ENCODE measurements around the gene PADI2. TPM values are rescaled to one million over a fixed set of nuclear protein-coding genes. Genes with fewer than 3 reads are reported as not detected.

Gene PADI2
- polyA plus RNA-seq, 2 donors, result 0.43 to 0.58 TPM

DNA sequence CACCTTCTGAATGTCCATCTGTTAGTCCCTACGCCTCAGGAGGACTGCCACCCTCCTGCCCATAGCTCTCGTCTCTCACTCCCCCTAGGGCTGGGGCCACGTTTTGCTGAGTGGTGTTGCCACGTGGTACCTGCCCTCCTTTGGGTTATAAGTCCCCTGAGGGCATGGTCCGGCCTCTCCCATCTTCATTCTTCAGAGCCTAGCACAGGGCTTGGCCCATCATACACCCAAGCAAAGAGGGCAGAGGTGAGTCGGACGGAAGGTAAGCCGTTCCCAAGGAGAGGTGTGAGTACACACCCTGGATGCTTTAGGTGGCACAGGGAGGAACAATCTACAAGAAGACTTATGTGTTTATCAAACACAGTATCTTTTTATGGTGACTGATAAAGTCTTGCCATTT, 10.9 kb downstream of the PADI2 start:
- Histone ChIP-seq H3K27me3 (ENCODE audit: control insufficient read depth in 1 of 2, insufficient read depth in 2 of 2, low read length in 2 of 2) (no peaks in the 10 kb centered on the region), H3K27ac (ENCODE audit: low read depth in 2 of 2, low read length in 1 of 2) (no peak overlapping the region), H3K4me1 (ENCODE audit: control insufficient read depth in 2 of 2, insufficient read depth in 2 of 2, low read length in 1 of 2) (peaks cover 0 to 4% of the 10 kb centered on the region in 2 donors), H3K9me3 (ENCODE audit: control insufficient read depth in 2 of 2, insufficient read depth in 1 of 2, low read depth in 1 of 2, low read length in 1 of 2) (no peaks in the 10 kb centered on the region), H3K4me3 (ENCODE audit: low read depth in 1 of 2, low read length in 2 of 2) (no peak overlapping the region), H3K36me3 (ENCODE audit: control insufficient read depth in 2 of 2, insufficient read depth in 2 of 2, low read length in 1 of 2) (no peaks in the 10 kb centered on the region)
- WGBS, 2 donors, result 49 to 53% methylated on average over 8 of the region's 8 CpGs

DNA sequence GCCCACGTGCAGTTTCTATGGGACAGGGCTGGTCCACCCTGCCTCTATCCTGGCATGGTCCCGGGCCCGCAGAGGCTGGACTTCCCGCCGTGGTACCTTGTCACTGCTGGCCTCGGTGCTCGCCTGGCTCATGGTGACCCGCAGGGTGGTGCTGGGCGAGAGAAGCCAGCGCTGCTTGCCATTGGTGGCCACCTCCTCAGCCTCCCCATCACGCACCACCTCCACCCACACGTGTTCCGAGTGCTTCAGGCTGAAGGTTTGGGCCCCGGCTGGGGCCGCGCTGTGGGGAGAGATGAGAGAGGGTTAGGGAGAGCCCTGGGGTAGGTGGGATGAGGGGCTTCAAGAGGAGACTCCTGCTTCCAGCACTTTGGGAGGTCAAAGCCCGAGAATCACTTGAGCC, 14.5 kb downstream of the PADI2 start:
- Histone ChIP-seq H3K4me3 (ENCODE audit: low read depth in 1 of 2, low read length in 2 of 2) (no peak overlapping the region), H3K36me3 (ENCODE audit: control insufficient read depth in 2 of 2, insufficient read depth in 2 of 2, low read length in 1 of 2) (no peaks in the 10 kb centered on the region), H3K4me1 (ENCODE audit: control insufficient read depth in 2 of 2, insufficient read depth in 2 of 2, low read length in 1 of 2) (peaks cover 0 to 4% of the 10 kb centered on the region in 2 donors), H3K9me3 (ENCODE audit: control insufficient read depth in 2 of 2, insufficient read depth in 1 of 2, low read depth in 1 of 2, low read length in 1 of 2) (no peaks in the 10 kb centered on the region), H3K27ac (ENCODE audit: low read depth in 2 of 2, low read length in 1 of 2) (no peak overlapping the region), H3K27me3 (ENCODE audit: control insufficient read depth in 1 of 2, insufficient read depth in 2 of 2, low read length in 2 of 2) (no peaks in the 10 kb centered on the region)
- 91% methylated on average over 16 to 17 of the region's 17 CpGs for whole genome bisulfite sequencing, 2 donors

DNA sequence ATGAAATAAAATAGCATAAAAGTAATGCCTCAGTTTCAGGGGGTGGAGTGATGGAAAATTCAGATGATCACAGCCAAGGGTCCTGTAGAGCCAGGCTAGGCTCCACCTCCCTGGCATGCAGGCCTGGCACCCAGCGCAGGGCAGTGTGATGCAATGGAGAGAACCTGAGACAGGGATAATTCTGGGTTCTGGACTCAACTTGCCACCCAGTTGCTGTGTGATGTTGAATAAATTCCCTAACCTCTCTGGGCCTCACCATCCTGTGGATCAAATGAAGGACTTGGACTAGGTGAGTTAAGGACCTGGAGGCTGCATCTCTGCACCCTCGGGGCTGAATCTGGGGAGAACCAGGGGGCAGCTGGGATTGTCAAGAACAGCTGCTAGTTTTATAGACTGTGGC, 17.0 kb downstream of the PADI2 start:
- Histone ChIP-seq H3K27me3 (ENCODE audit: control insufficient read depth in 1 of 2, insufficient read depth in 2 of 2, low read length in 2 of 2) (no peaks in the 10 kb centered on the region), H3K36me3 (ENCODE audit: control insufficient read depth in 2 of 2, insufficient read depth in 2 of 2, low read length in 1 of 2) (no peaks in the 10 kb centered on the region), H3K27ac (ENCODE audit: low read depth in 2 of 2, low read length in 1 of 2) (no peak overlapping the region), H3K4me3 (ENCODE audit: low read depth in 1 of 2, low read length in 2 of 2) (no peak overlapping the region), H3K4me1 (ENCODE audit: control insufficient read depth in 2 of 2, insufficient read depth in 2 of 2, low read length in 1 of 2) (peaks cover 8 to 13% of the 10 kb centered on the region in 2 donors), H3K9me3 (ENCODE audit: control insufficient read depth in 2 of 2, insufficient read depth in 1 of 2, low read depth in 1 of 2, low read length in 1 of 2) (no peaks in the 10 kb centered on the region)
- 73 to 90% methylated on average over 2 of the region's 2 CpGs for WGBS, 2 donors

DNA sequence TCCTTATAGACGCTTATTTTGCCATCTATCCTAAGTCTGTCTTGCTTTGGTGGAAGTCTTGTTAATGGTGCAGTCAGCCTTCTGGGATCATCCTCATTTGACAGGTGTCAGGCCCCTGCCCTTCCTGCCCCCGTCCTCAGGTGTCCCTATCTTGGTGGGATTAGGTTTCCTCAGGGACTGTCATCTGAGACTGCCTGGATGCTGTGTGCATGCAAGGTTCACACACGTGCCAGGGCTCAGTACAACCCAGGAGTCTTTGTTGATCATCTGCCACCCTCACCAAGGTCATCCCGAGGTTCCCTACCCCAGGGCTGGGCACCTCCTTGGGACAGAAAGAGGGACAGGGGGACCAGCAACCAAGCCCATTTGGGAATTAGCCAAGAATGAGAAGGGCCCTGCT, 18.0 kb downstream of the PADI2 start:
- Histone ChIP-seq H3K9me3 (ENCODE audit: control insufficient read depth in 2 of 2, insufficient read depth in 1 of 2, low read depth in 1 of 2, low read length in 1 of 2) (no peaks in the 10 kb centered on the region), H3K27me3 (ENCODE audit: control insufficient read depth in 1 of 2, insufficient read depth in 2 of 2, low read length in 2 of 2) (no peaks in the 10 kb centered on the region), H3K36me3 (ENCODE audit: control insufficient read depth in 2 of 2, insufficient read depth in 2 of 2, low read length in 1 of 2) (no peaks in the 10 kb centered on the region), H3K4me3 (ENCODE audit: low read depth in 1 of 2, low read length in 2 of 2) (no peak overlapping the region), H3K4me1 (ENCODE audit: control insufficient read depth in 2 of 2, insufficient read depth in 2 of 2, low read length in 1 of 2) (peaks cover 8 to 18% of the 10 kb centered on the region in 2 donors), H3K27ac (ENCODE audit: low read depth in 2 of 2, low read length in 1 of 2) (no peak overlapping the region)
- WGBS, 2 donors, result 71 to 72% methylated on average over 4 of the region's 4 CpGs

DNA sequence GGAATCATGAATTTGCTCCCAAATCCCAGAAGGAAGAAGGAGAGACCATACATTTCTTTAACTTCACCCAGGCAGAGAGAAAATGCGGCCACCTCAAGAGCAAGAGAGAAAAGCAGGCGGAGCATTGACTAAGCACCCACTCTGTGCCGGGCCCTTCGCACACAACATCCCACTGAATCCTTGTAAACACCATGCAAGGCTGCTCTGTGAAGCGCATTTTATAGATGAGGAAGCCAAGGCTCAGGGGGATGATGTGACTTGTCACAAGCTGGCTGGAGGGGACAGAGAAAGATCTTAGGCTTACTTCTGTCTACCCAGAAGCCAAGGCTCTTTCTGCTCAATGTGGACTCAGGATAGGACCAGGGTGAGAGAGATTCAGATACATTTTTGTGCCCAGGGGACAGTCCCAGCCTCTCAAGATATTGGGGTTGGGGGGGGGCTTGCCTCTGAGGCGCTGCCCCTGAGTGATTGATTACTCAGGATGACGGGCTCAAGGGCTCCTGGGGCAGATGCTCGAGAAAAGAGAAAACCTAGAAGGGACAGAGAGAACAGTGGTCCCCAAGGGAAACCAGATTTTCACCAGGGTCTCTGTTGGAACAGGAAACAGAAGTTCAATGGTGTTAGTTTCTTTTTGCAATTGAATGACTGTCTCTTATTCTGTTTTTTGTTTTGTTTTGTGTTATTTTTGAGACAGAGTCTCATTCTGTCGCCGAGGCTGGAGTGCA, 19.5 kb downstream of the PADI2 start:
- Histone ChIP-seq H3K36me3 (ENCODE audit: control insufficient read depth in 2 of 2, insufficient read depth in 2 of 2, low read length in 1 of 2) (no peaks in the 10 kb centered on the region), H3K27me3 (ENCODE audit: control insufficient read depth in 1 of 2, insufficient read depth in 2 of 2, low read length in 2 of 2) (no peaks in the 10 kb centered on the region), H3K9me3 (ENCODE audit: control insufficient read depth in 2 of 2, insufficient read depth in 1 of 2, low read depth in 1 of 2, low read length in 1 of 2) (no peaks in the 10 kb centered on the region), H3K4me1 (ENCODE audit: control insufficient read depth in 2 of 2, insufficient read depth in 2 of 2, low read length in 1 of 2) (peaks cover 8 to 18% of the 10 kb centered on the region in 2 donors), H3K4me3 (ENCODE audit: low read depth in 1 of 2, low read length in 2 of 2) (no peak overlapping the region), H3K27ac (ENCODE audit: low read depth in 2 of 2, low read length in 1 of 2) (no peak overlapping the region)
- 83% methylated on average over 10 of the region's 10 CpGs for WGBS, 2 donors

DNA sequence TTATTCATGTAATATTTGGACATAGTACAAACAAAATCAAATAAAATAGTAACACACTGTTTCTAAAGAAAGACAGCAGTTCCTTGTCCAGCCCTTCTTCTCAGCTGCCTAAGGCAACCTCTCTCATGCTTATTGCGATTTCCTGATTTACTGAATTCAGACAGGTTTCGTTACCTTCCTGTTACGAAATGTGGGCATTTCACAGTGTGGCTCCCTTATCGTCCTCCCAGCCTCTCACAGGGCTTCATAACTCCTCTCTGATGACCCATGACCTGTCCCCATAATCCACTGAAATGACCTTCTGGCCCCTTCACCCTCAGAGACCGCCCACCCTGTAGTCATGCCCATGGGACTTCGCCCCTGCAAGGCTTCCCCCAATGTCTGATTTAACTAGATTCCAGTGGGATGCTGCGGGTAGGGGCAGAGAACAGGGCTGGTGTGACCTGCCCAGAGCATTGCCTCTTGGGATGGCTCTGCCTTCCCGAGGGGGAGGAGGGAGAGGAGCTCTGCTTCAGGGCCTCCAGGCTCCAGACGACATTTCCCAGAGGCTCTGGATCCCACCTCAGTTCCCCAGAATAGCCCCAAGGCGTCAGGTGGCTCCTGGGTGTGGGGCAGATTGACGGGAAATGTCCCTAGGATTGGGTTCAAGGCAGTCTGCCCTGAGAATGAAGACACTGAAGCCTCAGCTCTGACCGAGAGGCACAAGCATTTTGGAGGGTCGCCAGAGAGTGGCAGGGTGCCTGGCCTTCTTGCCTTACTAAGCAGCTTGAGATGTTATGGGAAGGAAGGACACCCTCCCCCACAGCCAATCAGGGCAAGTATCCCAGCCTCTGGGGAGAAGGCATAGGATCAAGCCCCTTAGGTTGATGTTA, 20.6 kb downstream of the PADI2 start:
- Histone ChIP-seq H3K4me1 (ENCODE audit: control insufficient read depth in 2 of 2, insufficient read depth in 2 of 2, low read length in 1 of 2) (peaks cover 8 to 18% of the 10 kb centered on the region in 2 donors), H3K36me3 (ENCODE audit: control insufficient read depth in 2 of 2, insufficient read depth in 2 of 2, low read length in 1 of 2) (no peaks in the 10 kb centered on the region), H3K27me3 (ENCODE audit: control insufficient read depth in 1 of 2, insufficient read depth in 2 of 2, low read length in 2 of 2) (no peaks in the 10 kb centered on the region), H3K9me3 (ENCODE audit: control insufficient read depth in 2 of 2, insufficient read depth in 1 of 2, low read depth in 1 of 2, low read length in 1 of 2) (no peaks in the 10 kb centered on the region), H3K4me3 (ENCODE audit: low read depth in 1 of 2, low read length in 2 of 2) (no peak overlapping the region), H3K27ac (ENCODE audit: low read depth in 2 of 2, low read length in 1 of 2) (peak overlapping the region in 1 of 2 donors; percentile 14)
- WGBS, 2 donors, result 46 to 58% methylated on average over 12 to 13 of the region's 13 CpGs

DNA sequence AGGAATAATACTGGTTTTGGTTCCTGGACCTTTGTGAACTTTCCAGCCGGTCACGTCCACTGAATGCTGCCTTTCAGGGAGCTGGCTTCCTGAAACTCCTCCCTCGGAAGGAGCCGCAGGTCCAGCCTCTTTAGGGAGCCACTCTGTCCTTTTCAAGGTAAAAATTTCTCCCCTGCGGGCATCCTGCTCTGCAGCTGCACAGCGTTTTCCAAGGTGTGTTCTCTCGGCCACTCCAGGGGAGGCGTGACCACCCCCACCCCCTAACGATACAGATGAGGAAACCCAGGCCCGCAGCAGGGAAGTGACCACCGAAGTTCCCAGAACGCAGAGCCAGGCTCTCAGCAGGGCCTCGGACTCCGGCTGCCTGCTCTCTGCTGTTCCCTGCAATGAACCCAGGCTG, 21.5 kb downstream of the PADI2 start:
- Histone ChIP-seq H3K27ac (ENCODE audit: low read depth in 2 of 2, low read length in 1 of 2) (peak overlapping the region in 1 of 2 donors; percentile 38), H3K4me3 (ENCODE audit: low read depth in 1 of 2, low read length in 2 of 2) (no peak overlapping the region), H3K36me3 (ENCODE audit: control insufficient read depth in 2 of 2, insufficient read depth in 2 of 2, low read length in 1 of 2) (no peaks in the 10 kb centered on the region), H3K9me3 (ENCODE audit: control insufficient read depth in 2 of 2, insufficient read depth in 1 of 2, low read depth in 1 of 2, low read length in 1 of 2) (no peaks in the 10 kb centered on the region), H3K4me1 (ENCODE audit: control insufficient read depth in 2 of 2, insufficient read depth in 2 of 2, low read length in 1 of 2) (peaks cover 8 to 18% of the 10 kb centered on the region in 2 donors), H3K27me3 (ENCODE audit: control insufficient read depth in 1 of 2, insufficient read depth in 2 of 2, low read length in 2 of 2) (no peaks in the 10 kb centered on the region)
- WGBS, 2 donors, result 41 to 50% methylated on average over 14 of the region's 14 CpGs

DNA sequence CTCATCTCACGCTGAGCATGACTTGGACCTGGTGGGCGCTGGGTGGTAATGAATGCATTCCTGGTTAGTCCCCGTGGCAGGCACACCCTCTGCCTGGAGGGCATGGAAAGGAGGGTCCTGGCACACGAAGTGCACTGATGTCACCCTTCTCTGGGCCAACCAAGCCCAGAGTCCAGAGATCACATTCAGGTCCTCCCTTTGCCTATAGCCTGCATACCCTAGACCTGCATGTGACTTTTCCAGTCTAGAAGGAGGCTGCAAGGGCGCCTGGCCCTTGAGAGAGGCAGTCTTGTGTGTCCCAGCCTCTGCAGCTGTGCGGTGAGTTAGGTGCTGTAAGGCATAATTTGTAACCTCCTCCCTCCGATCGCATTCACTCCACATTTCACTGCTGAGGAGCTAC, 22.1 kb downstream of the PADI2 start:
- no peak overlapping the region for H3K4me3 ChIP-seq (ENCODE audit: low read depth in 1 of 2, low read length in 2 of 2)
- H3K36me3 ChIP-seq (ENCODE audit: control insufficient read depth in 2 of 2, insufficient read depth in 2 of 2, low read length in 1 of 2), result no peaks in the 10 kb centered on the region
- WGBS, 2 donors, result 54 to 55% methylated on average over 8 of the region's 8 CpGs
- H3K4me1 ChIP-seq (ENCODE audit: control insufficient read depth in 2 of 2, insufficient read depth in 2 of 2, low read length in 1 of 2), result peaks cover 8 to 18% of the 10 kb centered on the region in 2 donors
- H3K27me3 ChIP-seq (ENCODE audit: control insufficient read depth in 1 of 2, insufficient read depth in 2 of 2, low read length in 2 of 2), result no peaks in the 10 kb centered on the region
- no peak overlapping the region for H3K27ac ChIP-seq (ENCODE audit: low read depth in 2 of 2, low read length in 1 of 2)
- peaks cover 0 to 2% of the 10 kb centered on the region in 2 donors for H3K9me3 ChIP-seq (ENCODE audit: control insufficient read depth in 2 of 2, insufficient read depth in 1 of 2, low read depth in 1 of 2, low read length in 1 of 2)

DNA sequence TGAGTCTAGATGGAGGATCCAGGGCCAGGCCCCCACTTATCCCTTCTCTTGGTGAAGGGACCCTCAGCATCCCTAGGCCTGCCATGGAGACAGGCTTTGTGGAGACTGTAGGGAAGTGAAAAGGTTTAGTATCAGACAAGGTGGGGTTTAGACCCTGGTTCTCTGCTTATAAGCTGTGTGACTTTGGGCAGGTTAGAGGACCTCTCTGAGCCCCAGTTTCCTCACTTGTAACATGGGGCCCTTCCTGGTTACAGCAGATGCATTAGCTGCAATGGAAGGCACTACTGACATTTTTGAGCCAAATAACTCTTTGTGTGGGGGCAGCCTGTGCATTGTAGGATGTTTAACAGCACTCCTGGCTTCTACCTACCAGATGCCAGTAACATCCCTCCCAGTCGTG, 22.7 kb downstream of the PADI2 start:
- no peaks in the 10 kb centered on the region for H3K27me3 ChIP-seq (ENCODE audit: control insufficient read depth in 1 of 2, insufficient read depth in 2 of 2, low read length in 2 of 2)
- no peak overlapping the region for H3K4me3 ChIP-seq (ENCODE audit: low read depth in 1 of 2, low read length in 2 of 2)
- H3K36me3 ChIP-seq (ENCODE audit: control insufficient read depth in 2 of 2, insufficient read depth in 2 of 2, low read length in 1 of 2), result no peaks in the 10 kb centered on the region
- peaks cover 8 to 18% of the 10 kb centered on the region in 2 donors for H3K4me1 ChIP-seq (ENCODE audit: control insufficient read depth in 2 of 2, insufficient read depth in 2 of 2, low read length in 1 of 2)
- H3K9me3 ChIP-seq (ENCODE audit: control insufficient read depth in 2 of 2, insufficient read depth in 1 of 2, low read depth in 1 of 2, low read length in 1 of 2), result peaks cover 0 to 2% of the 10 kb centered on the region in 2 donors
- no peak overlapping the region for H3K27ac ChIP-seq (ENCODE audit: low read depth in 2 of 2, low read length in 1 of 2)
- WGBS, 2 donors, result 21 to 28% methylated on average over 1 of the region's 1 CpG

Measured in esophagus (tissue), 2 donors.